HL-60 (cell line): ENCODE data around the gene COX7B2.

Source experiments
- DNase-seq, 2 experiments: peaks; one replicate each; pipeline ENCODE4 v3.0.0-alpha.2; 2010 to 2020; ENCODE audit warnings: low read depth in 1 of 2, low spot score in 1 of 2
- H3K27ac ChIP-seq: fragments of 250-450 bp; sonication (Bioruptor Pico); replicated peaks from 2 replicates; pipeline ENCODE4 v1.5.1; 2020; ENCODE audit warnings: mild to moderate bottlenecking, moderate library complexity
- H3K27me3 ChIP-seq: fragments of 250-450 bp; sonication (Bioruptor Pico); 2 replicates; pipeline ENCODE4 v1.5.1; 2021; ENCODE audit warnings: mild to moderate bottlenecking, moderate library complexity; ENCODE audit not compliant: insufficient read depth, poor library complexity, severe bottlenecking
- H3K4me3 ChIP-seq: replicated peaks from 2 replicates; pipeline ENCODE4 v1.5.1; 2011; ENCODE audit warnings: mild to moderate bottlenecking, control low read depth, low read length; ENCODE audit not compliant: insufficient read depth
- CTCF ChIP-seq: IDR thresholded peaks from one replicate; pipeline ENCODE4 v1.5.1; 2011; ENCODE audit warnings: low read length, control low read depth, inconsistent platforms; ENCODE audit not compliant: insufficient read depth
- GABPA ChIP-seq: IDR thresholded peaks from 2 replicates; pipeline ENCODE4 v1.6.1; 2012; ENCODE audit warnings: low read depth
- POLR2AphosphoS5 ChIP-seq: IDR thresholded peaks from 2 replicates; pipeline ENCODE4 v1.6.1; 2012; ENCODE audit warnings: low read depth
- REST ChIP-seq: IDR thresholded peaks from 2 replicates; pipeline ENCODE4 v1.6.1; 2012; ENCODE audit warnings: low read depth; ENCODE audit not compliant: insufficient replicate concordance
- SPI1 ChIP-seq: IDR thresholded peaks from 2 replicates; pipeline ENCODE4 v1.6.1; 2012; ENCODE audit warnings: low read depth, mild to moderate bottlenecking, borderline replicate concordance

COX7B2 gene

DNA sequence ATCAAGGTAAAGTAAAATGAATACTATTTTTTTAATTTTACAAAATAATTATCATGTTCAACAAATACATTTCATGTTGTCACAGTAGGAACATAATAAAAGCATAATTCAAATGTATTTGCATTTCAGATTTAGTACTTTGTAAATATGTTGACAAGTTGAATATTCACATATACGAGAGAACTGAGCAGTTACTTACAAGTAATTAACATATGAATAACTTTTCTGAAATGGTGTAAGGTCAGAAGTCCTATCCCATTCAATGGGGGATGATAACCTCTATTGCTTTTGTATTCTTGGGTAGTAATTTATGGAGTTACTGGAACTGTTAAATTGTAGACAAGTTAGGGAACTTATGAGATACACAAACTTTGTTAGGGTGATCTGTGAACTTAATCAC is 191.1 kb downstream of the COX7B2 start:
- no peak for DNase-seq
- TF ChIP-seq CTCF (no peak), POLR2AphosphoS5 (no peak), GABPA (no peak), SPI1 (no peak), REST (no peak)
- Histone ChIP-seq H3K27me3 (no peaks in the 10 kb centered on the region), H3K4me3 (no peak overlapping the region), H3K27ac (no peak overlapping the region)

- H3K27me3 ChIP-seq: no peaks in the 10 kb centered on the region
- H3K27ac ChIP-seq: no peak overlapping the region
- TF ChIP-seq REST (no peak), GABPA (no peak), POLR2AphosphoS5 (no peak), SPI1 (no peak), CTCF (no peak)
- H3K4me3 ChIP-seq: no peak overlapping the region
- DNase-seq: no peak
Measured at GRCh38 chr4:46715468-46715867, 193.6 kb downstream of the COX7B2 start.

DNA sequence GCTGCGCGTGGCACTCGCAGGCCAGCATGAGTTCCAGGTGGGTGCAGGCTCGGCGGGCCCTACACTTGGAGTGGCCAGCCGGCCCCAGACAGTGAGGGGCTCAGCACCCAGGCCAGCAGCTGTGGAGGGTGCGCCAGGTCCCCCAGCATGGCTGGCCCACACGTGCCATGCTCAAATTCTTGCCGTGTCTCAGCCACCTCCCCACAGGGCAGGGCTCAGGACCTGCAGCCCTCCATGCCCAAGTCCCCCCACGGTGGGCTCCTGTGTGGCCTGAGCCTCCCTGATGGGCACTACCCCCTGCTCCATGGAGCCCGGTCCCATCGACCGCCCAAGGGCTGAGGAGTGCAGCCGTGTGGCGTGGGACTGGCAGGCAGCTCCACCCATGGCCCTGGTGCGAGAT is 210.2 kb downstream of the COX7B2 start:
- no peak for DNase-seq
- Histone ChIP-seq H3K27me3 (no peaks in the 10 kb centered on the region), H3K4me3 (no peak overlapping the region), H3K27ac (no peak overlapping the region)
- TF ChIP-seq REST (no peak), CTCF (no peak), POLR2AphosphoS5 (no peak), SPI1 (no peak), GABPA (no peak)
